Breast epithelium (tissue), 3 donors: ENCODE data around the gene PRRG1.

ENCODE experiments used
- POLR2A ChIP-seq: fragments of 450-650 bp; IDR thresholded peaks from one replicate; pipeline ENCODE4 v1.6.1; 2016; ENCODE audit warnings: antibody characterized with exemption, mild to moderate bottlenecking, moderate library complexity
- POLR2AphosphoS5 ChIP-seq, 3 donors: sonication (generic); formaldehyde crosslinking; IDR thresholded peaks; one replicate each; pipeline ENCODE4 v1.6.1; 2017; ENCODE audit warnings: antibody characterized with exemption in 3 of 3
- TF ChIP-seq, protein P1 (sequence below), 3 donors: fragments of 450-650 bp; IDR thresholded peaks; one replicate each; pipeline ENCODE4 v1.5.1; 2016 to 2017; ENCODE audit warnings: antibody characterized with exemption in 3 of 3, mild to moderate bottlenecking in 3 of 3, moderate library complexity in 3 of 3

DNA sequence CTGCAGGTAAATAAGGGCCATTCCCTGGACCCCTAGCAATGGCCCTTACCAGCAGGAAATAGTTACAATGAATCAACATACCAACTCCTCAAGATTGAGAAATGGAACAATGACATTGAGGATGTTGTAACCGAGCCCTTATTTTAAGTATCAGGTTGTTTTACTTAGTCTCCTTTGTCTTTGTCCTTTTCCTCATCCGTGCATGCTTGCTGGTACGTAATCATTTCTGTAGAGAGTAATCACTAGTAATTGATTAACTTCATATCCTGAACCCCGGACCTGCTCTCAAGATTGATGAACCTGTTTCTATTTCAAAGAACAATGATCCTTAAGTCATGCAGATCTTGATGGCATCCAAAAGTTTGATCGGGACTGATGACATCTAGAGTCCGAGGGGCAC, 123.7 kb downstream of the PRRG1 start:
- TF ChIP-seq POLR2A (no peak), POLR2AphosphoS5 (IDR thresholded peaks at IDR 0.05) (no peak)
- TF ChIP-seq, protein P1, sequence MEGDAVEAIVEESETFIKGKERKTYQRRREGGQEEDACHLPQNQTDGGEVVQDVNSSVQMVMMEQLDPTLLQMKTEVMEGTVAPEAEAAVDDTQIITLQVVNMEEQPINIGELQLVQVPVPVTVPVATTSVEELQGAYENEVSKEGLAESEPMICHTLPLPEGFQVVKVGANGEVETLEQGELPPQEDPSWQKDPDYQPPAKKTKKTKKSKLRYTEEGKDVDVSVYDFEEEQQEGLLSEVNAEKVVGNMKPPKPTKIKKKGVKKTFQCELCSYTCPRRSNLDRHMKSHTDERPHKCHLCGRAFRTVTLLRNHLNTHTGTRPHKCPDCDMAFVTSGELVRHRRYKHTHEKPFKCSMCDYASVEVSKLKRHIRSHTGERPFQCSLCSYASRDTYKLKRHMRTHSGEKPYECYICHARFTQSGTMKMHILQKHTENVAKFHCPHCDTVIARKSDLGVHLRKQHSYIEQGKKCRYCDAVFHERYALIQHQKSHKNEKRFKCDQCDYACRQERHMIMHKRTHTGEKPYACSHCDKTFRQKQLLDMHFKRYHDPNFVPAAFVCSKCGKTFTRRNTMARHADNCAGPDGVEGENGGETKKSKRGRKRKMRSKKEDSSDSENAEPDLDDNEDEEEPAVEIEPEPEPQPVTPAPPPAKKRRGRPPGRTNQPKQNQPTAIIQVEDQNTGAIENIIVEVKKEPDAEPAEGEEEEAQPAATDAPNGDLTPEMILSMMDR (IDR thresholded peaks at IDR 0.05), result no peak
